IPS-20b (cell line): ENCODE results near the gene ZNF407.

Source experiments
- H3K27ac ChIP-seq: one replicate; pipeline ENCODE4 v1.5.1; 2013; ENCODE audit warnings: low read length
- H3K27me3 ChIP-seq: 2 replicates; pipeline ENCODE4 v1.6.1; 2013; ENCODE audit warnings: mild to moderate bottlenecking, low read length, inconsistent platforms; ENCODE audit not compliant: insufficient read depth
- H3K36me3 ChIP-seq: 2 replicates; pipeline ENCODE4 v1.6.1; 2013; ENCODE audit warnings: low read depth, mild to moderate bottlenecking, inconsistent platforms, low read length, moderate library complexity; ENCODE audit not compliant: insufficient read depth
- H3K4me1 ChIP-seq: 2 replicates; pipeline ENCODE4 v1.6.1; 2013; ENCODE audit warnings: mild to moderate bottlenecking, control low read depth, inconsistent platforms, low read length, moderate library complexity; ENCODE audit not compliant: insufficient read depth
- H3K4me3 ChIP-seq: 2 replicates; pipeline ENCODE4 v1.5.1; 2013; ENCODE audit warnings: mild to moderate bottlenecking, low read length, inconsistent platforms
- H3K9ac ChIP-seq: 2 replicates; pipeline ENCODE4 v1.6.1; 2013; ENCODE audit warnings: low read depth, mild to moderate bottlenecking, inconsistent platforms, low read length, moderate library complexity
- H3K9me3 ChIP-seq: 2 replicates; pipeline ENCODE4 v1.6.1; 2013; ENCODE audit warnings: mild to moderate bottlenecking, low read depth, low read length, inconsistent platforms; ENCODE audit not compliant: insufficient read depth

Gene ZNF407

GRCh38 chr18:74589021-74589420 lies 8.6 kb upstream of the ZNF407 start:
- Histone ChIP-seq H3K4me1 (no peaks in the 10 kb centered on the region), H3K27me3 (peaks cover 22% of the 10 kb centered on the region), H3K9ac (no peak overlapping the region), H3K9me3 (0 out of 2 replicates have a peak, but pooled peaks cover 3% of the 10 kb centered on the region), H3K36me3 (peaks cover 10% of the 10 kb centered on the region; the same call in 1 of the 2 replicates), H3K4me3 (no peak overlapping the region), H3K27ac (no peak overlapping the region)

DNA sequence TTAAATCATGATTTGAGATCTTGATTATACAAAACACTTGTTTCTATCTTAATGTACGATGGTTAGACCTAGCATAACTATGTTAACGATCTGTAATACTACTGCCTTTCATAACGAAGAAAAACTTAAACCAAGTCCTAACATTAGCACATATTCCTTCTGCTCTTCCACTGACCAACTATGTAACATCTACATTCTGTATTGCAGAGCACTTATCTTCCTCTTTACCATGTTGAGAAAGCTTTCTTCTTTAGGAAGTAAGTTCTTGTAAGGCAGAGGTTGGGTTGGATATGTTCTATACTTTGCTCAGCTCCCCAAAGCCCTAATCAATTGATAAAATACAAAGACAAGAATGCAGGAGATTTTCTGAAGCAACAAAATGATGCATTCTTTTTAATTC lies 7.9 kb upstream of the ZNF407 start:
- H3K9me3 ChIP-seq = 0 out of 2 replicates have a peak, but pooled peaks cover 3% of the 10 kb centered on the region
- no peaks in the 10 kb centered on the region for H3K4me1 ChIP-seq
- H3K36me3 ChIP-seq = peaks cover 11% of the 10 kb centered on the region; the same call in 1 of the 2 replicates
- H3K9ac ChIP-seq = no peak overlapping the region
- no peak overlapping the region for H3K27ac ChIP-seq
- peaks cover 22% of the 10 kb centered on the region for H3K27me3 ChIP-seq
- H3K4me3 ChIP-seq = no peak overlapping the region

DNA sequence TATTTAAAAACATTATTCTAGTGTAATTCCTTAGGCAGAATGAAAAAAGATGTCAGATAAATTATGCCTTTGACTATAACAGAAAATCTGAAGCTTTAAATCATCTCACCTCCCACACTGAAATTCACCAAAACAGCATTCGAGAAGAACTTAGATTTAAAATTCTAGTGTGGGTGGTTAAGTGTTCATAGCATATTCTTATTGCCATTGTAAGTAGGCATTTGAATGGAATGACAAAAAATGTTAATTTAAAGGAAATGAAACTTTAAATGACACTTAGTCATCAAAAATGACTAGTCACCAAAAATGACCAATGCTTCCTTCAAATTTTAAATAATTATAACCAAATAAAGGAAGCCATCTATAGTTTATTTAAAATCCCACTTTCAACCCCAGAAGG lies 7.0 kb upstream of the ZNF407 start:
- H3K9ac ChIP-seq = no peak overlapping the region
- H3K27me3 ChIP-seq = peaks cover 22% of the 10 kb centered on the region
- H3K27ac ChIP-seq = no peak overlapping the region
- 0 out of 2 replicates have a peak, but pooled peaks cover 3% of the 10 kb centered on the region for H3K9me3 ChIP-seq
- H3K36me3 ChIP-seq = peaks cover 11% of the 10 kb centered on the region; the same call in 1 of the 2 replicates
- H3K4me3 ChIP-seq = no peak overlapping the region
- H3K4me1 ChIP-seq = no peaks in the 10 kb centered on the region

GRCh38 chr18:74595431-74595830 lies 2.2 kb upstream of the ZNF407 start:
- 0 out of 2 replicates have a peak overlapping the region, but pooled peaks have one; percentile 89 for H3K4me3 ChIP-seq
- H3K9ac ChIP-seq = no peak overlapping the region
- peaks cover 11% of the 10 kb centered on the region; the same call in 1 of the 2 replicates for H3K36me3 ChIP-seq
- H3K9me3 ChIP-seq = 0 out of 2 replicates have a peak, but pooled peaks cover 3% of the 10 kb centered on the region
- peaks cover 6% of the 10 kb centered on the region for H3K4me1 ChIP-seq
- peaks cover 12% of the 10 kb centered on the region for H3K27me3 ChIP-seq
- H3K27ac ChIP-seq = no peak overlapping the region

- H3K36me3 ChIP-seq = peaks cover 11% of the 10 kb centered on the region; the same call in 1 of the 2 replicates
- H3K27ac ChIP-seq = peak overlapping the region; percentile 81
- peak overlapping the region; percentile 89 for H3K4me3 ChIP-seq
- 0 out of 2 replicates have a peak, but pooled peaks cover 1% of the 10 kb centered on the region for H3K9me3 ChIP-seq
- H3K27me3 ChIP-seq = peaks cover 12% of the 10 kb centered on the region
- peaks cover 6% of the 10 kb centered on the region for H3K4me1 ChIP-seq
- peak overlapping the region; percentile 95 for H3K9ac ChIP-seq
Observed at GRCh38 chr18:74597034-74597661, 522 bp upstream of the ZNF407 start.

GRCh38 chr18:74598350-74599001 lies 806 bp downstream of the ZNF407 start:
- Histone ChIP-seq H3K27ac (no peak overlapping the region), H3K4me3 (peak overlapping the region; percentile 89), H3K4me1 (peaks cover 6% of the 10 kb centered on the region), H3K36me3 (peaks cover 4% of the 10 kb centered on the region; the same call in 1 of the 2 replicates), H3K27me3 (peaks cover 12% of the 10 kb centered on the region), H3K9me3 (no peaks in the 10 kb centered on the region), H3K9ac (peak overlapping the region; percentile 95; the same call in 1 of the 2 replicates)

- no peaks in the 10 kb centered on the region for H3K36me3 ChIP-seq
- no peak overlapping the region for H3K9ac ChIP-seq
- H3K9me3 ChIP-seq = no peaks in the 10 kb centered on the region
- H3K27me3 ChIP-seq = peaks cover 5% of the 10 kb centered on the region; the same call in 1 of the 2 replicates
- 0 out of 2 replicates have a peak, but pooled peaks cover 2% of the 10 kb centered on the region for H3K4me1 ChIP-seq
- no peak overlapping the region for H3K27ac ChIP-seq
- H3K4me3 ChIP-seq = no peak overlapping the region
Observed at GRCh38 chr18:74604361-74604760, 6.7 kb downstream of the ZNF407 start.

DNA sequence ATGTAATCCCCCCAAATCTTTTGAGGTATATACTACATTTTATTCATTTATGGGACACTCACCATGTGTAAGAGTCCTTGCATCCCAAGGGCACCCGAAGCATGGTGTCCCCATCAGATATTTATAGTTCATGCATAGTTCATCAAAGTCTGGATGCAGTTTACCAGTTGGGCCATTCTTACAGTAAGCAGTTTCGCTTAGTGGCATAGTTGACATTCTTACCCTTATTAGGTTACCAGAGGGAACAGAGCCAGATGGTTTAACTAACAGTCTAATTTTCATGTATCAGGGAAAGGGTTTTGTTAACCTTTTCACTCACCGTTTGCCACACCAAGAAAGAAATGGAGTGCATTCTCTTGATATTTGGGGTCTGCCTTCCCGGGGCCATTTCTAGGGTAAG lies 7.1 kb downstream of the ZNF407 start:
- Histone ChIP-seq H3K27me3 (peaks cover 1% of the 10 kb centered on the region; the same call in 1 of the 2 replicates), H3K9ac (no peak overlapping the region), H3K4me3 (no peak overlapping the region), H3K9me3 (no peaks in the 10 kb centered on the region), H3K4me1 (0 out of 2 replicates have a peak, but pooled peaks cover 2% of the 10 kb centered on the region), H3K27ac (no peak overlapping the region), H3K36me3 (no peaks in the 10 kb centered on the region)

GRCh38 chr18:74608681-74609080 lies 11.0 kb downstream of the ZNF407 start:
- Histone ChIP-seq H3K4me1 (0 out of 2 replicates have a peak, but pooled peaks cover 2% of the 10 kb centered on the region), H3K9me3 (no peaks in the 10 kb centered on the region), H3K27ac (no peak overlapping the region), H3K9ac (no peak overlapping the region), H3K4me3 (no peak overlapping the region), H3K27me3 (no peaks in the 10 kb centered on the region), H3K36me3 (no peaks in the 10 kb centered on the region)

DNA sequence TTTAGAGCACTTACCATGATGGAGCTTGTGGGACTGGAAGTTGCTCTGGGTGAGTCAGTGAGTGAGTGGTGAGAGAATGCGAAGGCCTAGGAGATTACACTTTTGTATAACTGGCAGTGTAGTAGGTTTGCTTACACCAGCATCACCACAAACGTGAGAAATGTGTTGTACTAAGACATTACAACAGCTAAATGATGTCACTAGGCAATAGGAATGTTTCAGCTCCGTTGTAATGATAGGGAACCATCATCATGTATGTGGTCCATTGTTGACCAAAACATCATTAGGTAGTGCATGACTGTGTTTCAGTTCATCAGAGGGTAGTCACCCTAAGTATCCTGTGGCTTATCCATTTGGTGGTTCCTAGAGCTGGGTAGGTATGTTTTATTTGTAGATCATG lies 11.9 kb downstream of the ZNF407 start:
- Histone ChIP-seq H3K27ac (no peak overlapping the region), H3K4me3 (no peak overlapping the region), H3K9me3 (no peaks in the 10 kb centered on the region), H3K9ac (no peak overlapping the region), H3K36me3 (no peaks in the 10 kb centered on the region), H3K27me3 (no peaks in the 10 kb centered on the region), H3K4me1 (0 out of 2 replicates have a peak, but pooled peaks cover 2% of the 10 kb centered on the region)

DNA sequence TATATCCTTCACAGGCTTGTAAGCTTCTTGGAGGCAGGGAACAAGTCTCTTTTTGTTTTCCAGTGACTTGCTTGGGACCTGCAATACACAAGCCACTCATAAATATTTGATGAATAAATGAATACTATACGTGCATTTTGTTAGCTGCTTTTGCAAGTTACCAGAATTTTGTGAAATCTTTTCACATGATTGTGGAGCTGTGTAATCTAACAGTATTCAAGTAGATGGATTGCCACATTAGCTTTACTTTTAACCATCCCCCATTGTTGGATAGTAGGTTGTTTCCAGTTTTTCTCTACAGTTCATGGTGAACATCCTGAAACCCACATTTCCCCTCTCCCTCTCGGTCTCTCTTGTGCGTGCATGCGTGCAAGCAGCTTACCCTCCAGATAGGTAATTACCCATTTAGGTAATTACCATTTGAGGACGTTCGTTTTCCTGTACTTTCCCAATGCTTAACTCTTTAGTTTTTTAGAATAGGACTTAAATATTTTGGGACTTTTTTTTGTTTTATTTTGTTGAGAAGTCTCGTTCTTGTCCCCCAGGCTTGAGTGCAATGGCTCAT lies 12.5 kb downstream of the ZNF407 start:
- Histone ChIP-seq H3K9me3 (no peaks in the 10 kb centered on the region), H3K4me1 (0 out of 2 replicates have a peak, but pooled peaks cover under 1% of the 10 kb centered on the region), H3K36me3 (no peaks in the 10 kb centered on the region), H3K27me3 (no peaks in the 10 kb centered on the region), H3K9ac (no peak overlapping the region), H3K4me3 (no peak overlapping the region), H3K27ac (no peak overlapping the region)
